ENCODE data around the gene AK8.

- TF ChIP-seq EZH2phosphoT487 (conservative IDR thresholded peaks at IDR 0.05; ENCODE audit: low read length), result no peak
- TF ChIP-seq, protein P1, sequence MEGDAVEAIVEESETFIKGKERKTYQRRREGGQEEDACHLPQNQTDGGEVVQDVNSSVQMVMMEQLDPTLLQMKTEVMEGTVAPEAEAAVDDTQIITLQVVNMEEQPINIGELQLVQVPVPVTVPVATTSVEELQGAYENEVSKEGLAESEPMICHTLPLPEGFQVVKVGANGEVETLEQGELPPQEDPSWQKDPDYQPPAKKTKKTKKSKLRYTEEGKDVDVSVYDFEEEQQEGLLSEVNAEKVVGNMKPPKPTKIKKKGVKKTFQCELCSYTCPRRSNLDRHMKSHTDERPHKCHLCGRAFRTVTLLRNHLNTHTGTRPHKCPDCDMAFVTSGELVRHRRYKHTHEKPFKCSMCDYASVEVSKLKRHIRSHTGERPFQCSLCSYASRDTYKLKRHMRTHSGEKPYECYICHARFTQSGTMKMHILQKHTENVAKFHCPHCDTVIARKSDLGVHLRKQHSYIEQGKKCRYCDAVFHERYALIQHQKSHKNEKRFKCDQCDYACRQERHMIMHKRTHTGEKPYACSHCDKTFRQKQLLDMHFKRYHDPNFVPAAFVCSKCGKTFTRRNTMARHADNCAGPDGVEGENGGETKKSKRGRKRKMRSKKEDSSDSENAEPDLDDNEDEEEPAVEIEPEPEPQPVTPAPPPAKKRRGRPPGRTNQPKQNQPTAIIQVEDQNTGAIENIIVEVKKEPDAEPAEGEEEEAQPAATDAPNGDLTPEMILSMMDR (IDR thresholded peaks at IDR 0.05; ENCODE audit: insufficient read depth, low read length, poor library complexity, severe bottlenecking), result peak; percentile 21
Measured at GRCh38 chr9:132768932-132769905, 108.9 kb downstream of the AK8 start.
